ENCODE results near the gene HMG20A. TPM values are rescaled to one million over a fixed set of nuclear protein-coding genes. Genes with fewer than 3 reads are reported as not detected.

Gene HMG20A
- polyA plus RNA-seq, 4 donors, result 56.2 to 71.0 (median 64.3) TPM

DNA sequence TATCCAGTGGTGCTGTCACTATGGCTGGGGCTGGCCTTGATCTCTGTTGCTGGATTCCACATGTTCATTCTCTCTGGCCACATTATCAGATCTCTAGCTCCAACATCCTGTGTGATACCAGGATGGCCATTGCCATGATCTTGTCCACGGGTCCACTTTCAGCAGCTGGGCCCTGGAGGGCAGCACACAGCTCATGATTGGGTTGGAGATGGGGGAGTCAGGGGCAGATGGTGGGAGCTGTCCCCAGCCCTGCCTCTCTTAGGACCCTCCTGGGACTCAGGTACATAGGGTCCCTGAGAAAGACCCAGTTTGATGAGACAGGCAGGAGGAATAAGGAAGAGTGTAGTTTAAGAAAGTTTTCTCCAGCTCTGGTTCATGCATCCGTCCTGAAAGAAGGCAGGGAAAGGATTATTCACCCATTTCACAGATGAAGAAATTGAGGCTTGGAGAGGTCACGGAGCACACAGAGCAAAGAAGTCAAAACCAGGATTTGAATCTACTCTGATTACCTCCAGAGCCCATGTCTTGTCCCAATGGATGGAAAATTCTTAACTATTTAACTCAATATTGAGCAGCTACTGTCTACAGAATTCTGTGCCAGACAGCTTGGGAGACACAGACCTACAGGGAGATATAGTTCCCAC lies 111.5 kb downstream of the HMG20A start:
- no peak for DNase-seq (ENCODE audit: low read depth in 4 of 4, low spot score in 3 of 4)

DNA sequence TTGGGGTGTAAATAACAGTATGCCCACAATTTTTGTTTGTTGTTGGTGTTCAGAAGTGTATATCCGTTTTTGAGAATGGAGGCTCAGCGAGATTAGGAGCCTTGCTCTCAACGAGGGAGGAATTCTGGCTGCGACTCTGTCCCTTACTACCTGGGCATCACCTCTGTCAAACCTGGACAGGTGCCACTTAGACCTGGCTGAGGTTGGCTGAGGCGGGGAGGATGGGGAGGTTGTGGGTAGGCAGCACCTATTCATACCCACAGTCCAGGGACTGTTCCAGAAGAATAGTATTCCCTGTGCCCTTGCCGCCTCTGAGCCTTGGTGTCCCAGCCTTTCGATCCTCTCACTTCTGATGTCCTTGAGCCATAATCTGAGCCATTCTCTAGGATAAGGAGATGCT lies 112.2 kb downstream of the HMG20A start:
- DNase-seq (ENCODE audit: low read depth in 4 of 4, low spot score in 3 of 4), result no peak

DNA sequence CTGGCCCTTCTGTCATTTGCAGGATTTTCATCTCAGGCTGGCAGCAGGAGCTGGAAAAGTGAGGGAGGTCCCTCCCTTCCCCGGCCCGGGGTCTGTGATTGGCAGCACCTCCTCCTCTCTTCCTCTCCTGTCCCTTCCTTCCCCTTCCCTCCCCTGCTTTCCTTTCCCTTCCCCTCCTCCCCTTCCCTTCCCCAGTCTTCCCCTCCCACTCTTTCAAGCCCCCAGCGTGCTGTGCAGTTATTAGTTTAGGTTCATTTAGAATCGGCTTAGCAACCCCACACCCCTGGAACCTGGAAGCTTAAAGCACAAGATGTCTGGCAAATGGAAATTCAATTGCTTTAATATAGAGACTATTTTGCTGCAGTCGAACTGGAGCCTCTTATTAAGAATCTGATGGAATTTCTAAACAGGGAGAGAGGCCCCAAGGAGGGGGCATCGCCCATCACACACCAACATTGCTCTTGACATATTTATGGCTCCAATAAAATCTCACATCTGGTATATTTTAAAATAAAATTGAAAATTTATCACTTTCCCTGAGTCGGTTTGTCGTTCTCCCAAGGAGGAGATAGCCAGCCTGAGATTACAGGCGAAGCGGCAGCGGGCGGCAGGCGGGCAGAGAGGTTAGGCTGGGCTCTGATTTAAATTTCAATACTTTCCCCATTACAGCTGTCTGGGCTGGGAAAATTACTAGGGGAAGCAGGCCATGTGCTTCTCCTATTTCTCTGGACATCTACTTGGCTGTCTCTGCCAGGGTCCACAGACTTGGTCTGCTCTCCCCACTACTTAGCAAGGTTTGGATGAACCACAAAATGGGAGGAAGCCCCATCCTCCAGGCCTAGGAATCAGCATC lies 113.1 kb downstream of the HMG20A start:
- DNase-seq (ENCODE audit: low read depth in 4 of 4, low spot score in 3 of 4), result no peak

Other genes starting within 250 kb of the HMG20A start
- gene PEAK1, start 784 bp upstream of the HMG20A start, polyA plus RNA-seq (ENCODE audit: insufficient read length in 4 of 4), result 10 to 100 TPM; 26.6 to 30.6 (median 28.6) TPM
- 10 to 100 TPM; 14.3 to 18.2 (median 16.3) TPM for gene LINGO1, start 212.0 kb downstream of the HMG20A start, polyA plus RNA-seq (ENCODE audit: insufficient read length in 4 of 4)

Data from right renal pelvis (tissue), 4 donors.